GM18519 (cell line): ENCODE measurements around the gene MKKS.

Experiments used
- ATAC-seq: cut with Tn5 transposase; IDR thresholded peaks from one replicate; pipeline ENCODE4 v1.9.1; 2021; ENCODE audit warnings: mild to moderate bottlenecking, moderate library complexity; ENCODE audit not compliant: unreplicated experiment, low FRiP score

Gene MKKS

GRCh38 chr20:10453241-10453640 lies 19.2 kb upstream of the MKKS start:
- ATAC-seq: peak; percentile 79

- no peak for ATAC-seq
Measured at GRCh38 chr20:10449270-10449669, 15.2 kb upstream of the MKKS start.

- ATAC-seq: no peak
Measured at GRCh38 chr20:10448270-10449156, 14.5 kb upstream of the MKKS start.

GRCh38 chr20:10447028-10447427 lies 13.0 kb upstream of the MKKS start:
- peak; percentile 98 for ATAC-seq

- ATAC-seq: no peak
Measured at GRCh38 chr20:10445758-10446157, 11.7 kb upstream of the MKKS start.

- no peak for ATAC-seq
Measured at GRCh38 chr20:10443936-10444335, 9.9 kb upstream of the MKKS start.

GRCh38 chr20:10438217-10438616 lies 4.2 kb upstream of the MKKS start:
- no peak for ATAC-seq

GRCh38 chr20:10436053-10436699 lies 2.2 kb upstream of the MKKS start:
- no peak for ATAC-seq

GRCh38 chr20:10434832-10435812 lies 1.1 kb upstream of the MKKS start, which contains the start of gene SLX4IP:
Gene SLX4IP, plus strand, starts transcription at chr20:10435305. Its CDS starts 22,900 bp downstream, at chr20:10458205.
- peak; percentile 51 for ATAC-seq

GRCh38 chr20:10434467-10434831 lies 427 bp upstream of the MKKS start:
- ATAC-seq: peak; percentile 27

GRCh38 chr20:10433014-10433622 lies 904 bp downstream of the MKKS start:
- no peak for ATAC-seq

- ATAC-seq: no peak
Measured at GRCh38 chr20:10432079-10432478, 1.9 kb downstream of the MKKS start.

GRCh38 chr20:10430704-10431103 lies 3.3 kb downstream of the MKKS start:
- no peak for ATAC-seq

- ATAC-seq: no peak
Measured at GRCh38 chr20:10430000-10430466, 4.0 kb downstream of the MKKS start.

- ATAC-seq: no peak
Measured at GRCh38 chr20:10429443-10429981, 4.5 kb downstream of the MKKS start.

- ATAC-seq: no peak
Measured at GRCh38 chr20:10428008-10428407, 6.0 kb downstream of the MKKS start.

GRCh38 chr20:10427060-10427692 lies 6.8 kb downstream of the MKKS start:
- ATAC-seq: no peak

- no peak for ATAC-seq
Measured at GRCh38 chr20:10423735-10424134, 10.3 kb downstream of the MKKS start.

- no peak for ATAC-seq
Measured at GRCh38 chr20:10419550-10420133, 14.4 kb downstream of the MKKS start.
